BLaER1 treated with 17β-estradiol and CSF1 and Interleukin-3, amounts not matched to agents 10 nM and 100 nM (cell line): ENCODE results near the gene NPR3.

ENCODE experiments used
- H3K27ac ChIP-seq, 11 experiments: shearing (Covaris generic); formaldehyde crosslinking; 2 replicates each; pipeline ENCODE4 v1.8.1; 2022
- H3K27me3 ChIP-seq, 11 experiments: shearing (Covaris generic); formaldehyde crosslinking; 2 replicates each; pipeline ENCODE4 v1.8.1; 2022
- H3K36me3 ChIP-seq, 11 experiments: shearing (Covaris generic); formaldehyde crosslinking; 2 replicates each; pipeline ENCODE4 v1.8.1; 2022
- H3K4me1 ChIP-seq, 10 experiments: shearing (Covaris generic); formaldehyde crosslinking; 2 replicates each; pipeline ENCODE4 v1.8.1; 2022
- H3K4me2 ChIP-seq, 11 experiments: shearing (Covaris generic); formaldehyde crosslinking; 2 replicates each; pipeline ENCODE4 v1.8.1; 2022
- H3K4me3 ChIP-seq, 10 experiments: shearing (Covaris generic); formaldehyde crosslinking; 2 replicates each; pipeline ENCODE4 v1.8.1; 2022
- H3K9ac ChIP-seq, 11 experiments: shearing (Covaris generic); formaldehyde crosslinking; 2 replicates each; pipeline ENCODE4 v1.8.1; 2022
- H3K9me3 ChIP-seq, 11 experiments: shearing (Covaris generic); formaldehyde crosslinking; replicated peaks in 1 of 11; 2 replicates each; pipeline ENCODE4 v1.8.1; 2022
- H4K20me1 ChIP-seq, 11 experiments: shearing (Covaris generic); formaldehyde crosslinking; 2 replicates each; pipeline ENCODE4 v1.8.1; 2022
- Cebpa-rat ChIP-seq, 11 experiments: shearing (Covaris generic); IDR thresholded peaks; 2 replicates each; pipeline ENCODE4 v1.8.1; 2022

The NPR3 gene

GRCh38 chr5:32684260-32684659, 26.9 kb upstream of the NPR3 start:
- Histone ChIP-seq H3K9me3 (peaks cover 24 to 39% (median 31%) of the 10 kb centered on the region in 11 experiments), H3K27ac (no peak overlapping the region), H3K4me1 (peaks cover 0 to 10% (median under 1%) of the 10 kb centered on the region in 10 experiments; a peak in 4 of 20 replicates), H3K4me3 (no peak overlapping the region), H3K36me3 (no peaks in the 10 kb centered on the region; a peak in 2 of 22 replicates), H3K9ac (no peak overlapping the region), H4K20me1 (no peaks in the 10 kb centered on the region), H3K27me3 (no peaks in the 10 kb centered on the region), H3K4me2 (no peak overlapping the region)
- TF ChIP-seq Cebpa-rat (IDR thresholded peaks at IDR 0.05) = no peak

DNA sequence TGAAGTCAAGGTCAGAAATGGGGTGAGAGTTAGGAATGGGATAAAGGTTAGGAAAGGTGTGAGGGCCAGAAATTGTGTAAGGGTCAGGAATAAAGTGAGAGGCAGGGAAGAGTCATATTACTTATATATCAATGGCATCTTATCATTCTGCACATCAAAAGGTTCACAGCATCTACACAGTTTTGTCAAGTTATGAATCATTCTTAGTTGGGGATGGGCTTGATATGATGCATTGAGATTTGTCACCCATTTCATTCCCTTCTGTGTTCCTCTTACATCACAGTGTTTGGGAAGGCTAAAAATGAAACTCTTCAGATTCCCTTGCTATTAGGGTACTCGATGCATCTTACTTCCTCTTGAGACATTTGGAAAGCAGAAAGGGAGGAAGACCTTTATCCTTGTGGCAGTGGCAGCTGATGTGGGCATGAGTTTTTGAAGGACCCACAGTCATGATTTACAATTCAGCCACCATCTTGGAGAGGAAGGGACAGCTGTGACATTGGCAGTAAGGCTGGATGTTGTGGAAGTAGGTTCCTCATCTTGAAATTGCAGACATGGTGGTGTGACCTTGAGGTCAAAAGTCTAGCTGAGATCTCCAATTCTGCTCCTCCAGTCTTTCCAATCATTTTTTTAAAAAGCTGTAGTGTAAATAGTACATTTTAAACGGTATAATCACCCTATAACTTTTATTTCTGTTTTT, 24.2 kb upstream of the NPR3 start:
- Histone ChIP-seq H3K27ac (no peak overlapping the region), H3K9ac (no peak overlapping the region), H3K4me3 (no peak overlapping the region), H3K9me3 (peaks cover 24 to 39% (median 31%) of the 10 kb centered on the region in 11 experiments), H4K20me1 (no peaks in the 10 kb centered on the region), H3K27me3 (no peaks in the 10 kb centered on the region), H3K4me2 (peak overlapping the region in 2 of 11 experiments; percentile 0 to 13; a peak in 2 of 22 replicates), H3K36me3 (no peaks in the 10 kb centered on the region; a peak in 2 of 22 replicates), H3K4me1 (peaks cover 0 to 10% (median 0%) of the 10 kb centered on the region in 10 experiments; a peak in 1 of 20 replicates)
- no peak for TF ChIP-seq Cebpa-rat (IDR thresholded peaks at IDR 0.05)

DNA sequence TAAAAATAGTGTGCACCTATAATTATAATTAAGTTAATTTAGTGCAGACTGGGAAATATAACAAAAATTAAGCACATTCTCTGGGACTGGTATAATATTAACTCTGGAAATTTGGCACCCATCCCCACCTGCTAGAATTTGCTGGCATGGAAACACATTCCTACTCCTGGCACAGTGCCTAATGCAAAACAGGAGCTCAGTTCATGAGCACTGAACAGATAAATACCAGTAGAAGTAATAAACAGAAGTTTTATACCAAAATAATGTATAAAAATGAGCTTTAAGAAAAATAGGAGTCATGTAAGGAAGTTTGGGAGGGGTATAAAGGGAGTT, 23.7 kb upstream of the NPR3 start:
- H3K4me1 ChIP-seq = peaks cover 0 to 10% (median 0%) of the 10 kb centered on the region in 10 experiments; a peak in 1 of 20 replicates
- H3K9ac ChIP-seq = no peak overlapping the region
- TF ChIP-seq Cebpa-rat (IDR thresholded peaks at IDR 0.05) = no peak
- H3K4me3 ChIP-seq = no peak overlapping the region
- peaks cover 24 to 38% (median 31%) of the 10 kb centered on the region in 11 experiments for H3K9me3 ChIP-seq
- H4K20me1 ChIP-seq = no peaks in the 10 kb centered on the region
- no peak overlapping the region for H3K4me2 ChIP-seq
- H3K27ac ChIP-seq = no peak overlapping the region
- H3K36me3 ChIP-seq = no peaks in the 10 kb centered on the region; a peak in 2 of 22 replicates
- no peaks in the 10 kb centered on the region for H3K27me3 ChIP-seq

- no peak overlapping the region for H3K9ac ChIP-seq
These were observed 21.0 kb upstream of the NPR3 start for GRCh38 chr5:32690153-32690552.

GRCh38 chr5:32690666-32691065, 20.5 kb upstream of the NPR3 start:
- Histone ChIP-seq H3K27ac (no peak overlapping the region), H3K4me2 (no peak overlapping the region), H3K9me3 (peaks cover 0 to 12% (median 8%) of the 10 kb centered on the region in 11 experiments; a peak in 11 of 22 replicates), H3K4me3 (no peak overlapping the region), H4K20me1 (no peaks in the 10 kb centered on the region), H3K36me3 (no peaks in the 10 kb centered on the region), H3K4me1 (peaks cover 0 to 10% (median 0%) of the 10 kb centered on the region in 10 experiments; a peak in 1 of 20 replicates), H3K9ac (no peak overlapping the region), H3K27me3 (no peaks in the 10 kb centered on the region)
- no peak for TF ChIP-seq Cebpa-rat (IDR thresholded peaks at IDR 0.05)

More at GRCh38 chr5:32690153-32690552, 21.0 kb upstream of the NPR3 start:
- H3K27me3 ChIP-seq = no peaks in the 10 kb centered on the region
- no peak for TF ChIP-seq Cebpa-rat (IDR thresholded peaks at IDR 0.05)
- H3K36me3 ChIP-seq = no peaks in the 10 kb centered on the region
- peaks cover under 1 to 12% (median 9%) of the 10 kb centered on the region in 11 experiments; a peak in 17 of 22 replicates for H3K9me3 ChIP-seq
- H3K4me2 ChIP-seq = no peak overlapping the region
- no peak overlapping the region for H3K27ac ChIP-seq
- no peak overlapping the region for H3K4me3 ChIP-seq
- no peaks in the 10 kb centered on the region for H4K20me1 ChIP-seq
- peaks cover 0 to 10% (median 0%) of the 10 kb centered on the region in 10 experiments; a peak in 1 of 20 replicates for H3K4me1 ChIP-seq

GRCh38 chr5:32692036-32692746, 18.9 kb upstream of the NPR3 start:
- no peak overlapping the region for H3K4me3 ChIP-seq
- H3K4me1 ChIP-seq = 0 out of 20 replicates have a peak, but pooled peaks cover 0 to 4% (median 0%) of the 10 kb centered on the region in 10 experiments
- H3K27me3 ChIP-seq = no peaks in the 10 kb centered on the region
- no peak overlapping the region for H3K27ac ChIP-seq
- H3K9me3 ChIP-seq = peaks cover 0 to 10% (median 6%) of the 10 kb centered on the region in 11 experiments; a peak in 8 of 22 replicates
- H3K36me3 ChIP-seq = no peaks in the 10 kb centered on the region
- no peaks in the 10 kb centered on the region for H4K20me1 ChIP-seq
- no peak overlapping the region for H3K4me2 ChIP-seq
- no peak overlapping the region for H3K9ac ChIP-seq
- TF ChIP-seq Cebpa-rat (IDR thresholded peaks at IDR 0.05) = no peak

GRCh38 chr5:32703957-32704356, 7.2 kb upstream of the NPR3 start:
- H3K4me1 ChIP-seq = no peaks in the 10 kb centered on the region
- H3K9ac ChIP-seq = no peak overlapping the region
- H3K27ac ChIP-seq = no peak overlapping the region
- H3K4me2 ChIP-seq = no peak overlapping the region
- H4K20me1 ChIP-seq = no peaks in the 10 kb centered on the region
- H3K4me3 ChIP-seq = no peak overlapping the region
- peaks cover 4 to 7% (median 6%) of the 10 kb centered on the region in 11 experiments for H3K27me3 ChIP-seq
- TF ChIP-seq Cebpa-rat (IDR thresholded peaks at IDR 0.05) = no peak
- peaks cover 17 to 29% (median 24%) of the 10 kb centered on the region in 11 experiments; a peak in 20 of 22 replicates for H3K9me3 ChIP-seq
- H3K36me3 ChIP-seq = no peaks in the 10 kb centered on the region

- H3K36me3 ChIP-seq = no peaks in the 10 kb centered on the region
- H3K27me3 ChIP-seq = peaks cover 34 to 43% (median 41%) of the 10 kb centered on the region in 11 experiments
- H3K27ac ChIP-seq = no peak overlapping the region
- no peak overlapping the region for H3K9ac ChIP-seq
- no peaks in the 10 kb centered on the region for H4K20me1 ChIP-seq
- no peak overlapping the region for H3K4me3 ChIP-seq
- H3K9me3 ChIP-seq = peaks cover 25 to 44% (median 35%) of the 10 kb centered on the region in 11 experiments
- no peak overlapping the region for H3K4me2 ChIP-seq
- TF ChIP-seq Cebpa-rat (IDR thresholded peaks at IDR 0.05) = no peak
- peaks cover 0 to 10% (median 2%) of the 10 kb centered on the region in 10 experiments; a peak in 5 of 20 replicates for H3K4me1 ChIP-seq
These were observed 3.6 kb upstream of the NPR3 start for GRCh38 chr5:32707418-32707997.

- no peak for TF ChIP-seq Cebpa-rat (IDR thresholded peaks at IDR 0.05)
- Histone ChIP-seq H3K27me3 (peaks cover 48 to 57% (median 56%) of the 10 kb centered on the region in 11 experiments), H3K4me2 (peak overlapping the region in 10 of 11 experiments; percentile 25 to 90 (median 76); a peak in 15 of 22 replicates)
These were observed 2.2 kb upstream of the NPR3 start for GRCh38 chr5:32708949-32709348.

More at GRCh38 chr5:32708949-32709348, 2.2 kb upstream of the NPR3 start:
- Histone ChIP-seq H3K9ac (no peak overlapping the region), H3K4me1 (peaks cover 0 to 10% (median 2%) of the 10 kb centered on the region in 10 experiments; a peak in 5 of 20 replicates), H4K20me1 (no peaks in the 10 kb centered on the region), H3K9me3 (peaks cover 40 to 52% (median 48%) of the 10 kb centered on the region in 11 experiments), H3K27ac (no peak overlapping the region), H3K36me3 (no peaks in the 10 kb centered on the region), H3K4me3 (no peak overlapping the region)
